Muscle of leg (tissue), 11 donors: ENCODE measurements around the gene SLC6A13. TPM values are rescaled to one million over a fixed set of nuclear protein-coding genes. Genes with fewer than 3 reads are reported as not detected.

ENCODE experiments used
- DNase-seq: peaks from one replicate; pipeline ENCODE4 v3.0.0; 2013
- H3K27ac ChIP-seq: one replicate; pipeline ENCODE4 v1.5.1; 2013; ENCODE audit warnings: mild to moderate bottlenecking, low read length, control low read depth
- H3K27me3 ChIP-seq: one replicate; pipeline ENCODE4 v1.6.1; 2013; ENCODE audit warnings: low read length; ENCODE audit not compliant: control insufficient read depth, insufficient read depth
- H3K36me3 ChIP-seq: one replicate; pipeline ENCODE4 v1.6.1; 2013; ENCODE audit warnings: low read length; ENCODE audit not compliant: control insufficient read depth, insufficient read depth
- H3K4me1 ChIP-seq: one replicate; pipeline ENCODE4 v1.6.1; 2013; ENCODE audit warnings: low read length; ENCODE audit not compliant: control insufficient read depth, insufficient read depth
- H3K4me3 ChIP-seq: one replicate; pipeline ENCODE4 v1.5.1; 2013; ENCODE audit warnings: low read length, control low read depth
- H3K9me3 ChIP-seq: replicated peaks from 2 replicates; pipeline ENCODE4 v1.6.1; 2013; ENCODE audit warnings: low read depth, low read length; ENCODE audit not compliant: control insufficient read depth
- WGBS: methylation state at CpG from one replicate; pipeline ENCODE4 v1.1.5; 2013; ENCODE audit warnings: missing lambda C conversion rate; ENCODE audit not compliant: insufficient coverage; 5-methylcytosine and 5-hydroxymethylcytosine counted together
- polyA plus RNA-seq, 8 donors: library from polyadenylated mRNA; unstranded; fragments of 120-200 nt; gene quantifications; one replicate each; pipeline versions ENCODE4 v1.2.1 to v1.2.3, GENCODE V29; 2013; ENCODE audit warnings: inconsistent platforms in 1 of 8, low replicate concordance in 1 of 8; ENCODE audit not compliant: insufficient read length in 8 of 8, insufficient read depth in 1 of 8
- total RNA-seq: library from RNA; stranded (reverse); fragments of 120-200 nt; gene quantifications from one replicate; pipeline ENCODE4 v1.2.4, GENCODE V29; 2013

The SLC6A13 gene
- total and polyA plus RNA-seq, 9 donors = 0.77 to 7.5 (median 2.7) TPM

- Histone ChIP-seq H3K36me3 (no peaks in the 10 kb centered on the region), H3K9me3 (no peaks in the 10 kb centered on the region), H3K27me3 (peaks cover 8% of the 10 kb centered on the region), H3K4me1 (peaks cover 77% of the 10 kb centered on the region), H3K4me3 (no peak overlapping the region), H3K27ac (peak overlapping the region; percentile 59)
- WGBS = 44% methylated on average over 9 of the region's 16 CpGs
- DNase-seq = peak; percentile 62
These were observed 86.1 kb downstream of the SLC6A13 start for GRCh38 chr12:176321-177181.

GRCh38 chr12:175759-176158 lies 86.9 kb downstream of the SLC6A13 start:
- no peak overlapping the region for H3K4me3 ChIP-seq
- no peaks in the 10 kb centered on the region for H3K9me3 ChIP-seq
- H3K27me3 ChIP-seq = peaks cover 8% of the 10 kb centered on the region
- peaks cover 77% of the 10 kb centered on the region for H3K4me1 ChIP-seq
- H3K27ac ChIP-seq = no peak overlapping the region
- no peaks in the 10 kb centered on the region for H3K36me3 ChIP-seq
- WGBS = 88% methylated on average over 14 of the region's 16 CpGs
- no peak for DNase-seq

GRCh38 chr12:175250-175649 lies 87.4 kb downstream of the SLC6A13 start:
- Histone ChIP-seq H3K4me3 (no peak overlapping the region), H3K27ac (no peak overlapping the region), H3K27me3 (peaks cover 8% of the 10 kb centered on the region), H3K36me3 (no peaks in the 10 kb centered on the region), H3K4me1 (peaks cover 77% of the 10 kb centered on the region), H3K9me3 (no peaks in the 10 kb centered on the region)
- DNase-seq = peak; percentile 47
- WGBS = 27% methylated on average over 6 of the region's 10 CpGs

GRCh38 chr12:174596-174995 lies 88.0 kb downstream of the SLC6A13 start:
- Histone ChIP-seq H3K27ac (no peak overlapping the region), H3K36me3 (no peaks in the 10 kb centered on the region), H3K4me3 (no peak overlapping the region), H3K4me1 (peaks cover 72% of the 10 kb centered on the region), H3K27me3 (peaks cover 11% of the 10 kb centered on the region), H3K9me3 (no peaks in the 10 kb centered on the region)
- DNase-seq = no peak
- WGBS = 58% methylated on average over 16 of the region's 23 CpGs

GRCh38 chr12:174124-174523 lies 88.5 kb downstream of the SLC6A13 start:
- Histone ChIP-seq H3K27ac (no peak overlapping the region), H3K27me3 (peaks cover 14% of the 10 kb centered on the region), H3K4me3 (no peak overlapping the region), H3K9me3 (no peaks in the 10 kb centered on the region), H3K4me1 (peaks cover 72% of the 10 kb centered on the region), H3K36me3 (no peaks in the 10 kb centered on the region)
- no CpG with 5 or more reads among the region's 6 CpGs for WGBS
- DNase-seq = no peak

GRCh38 chr12:172732-173161 lies 89.9 kb downstream of the SLC6A13 start:
- H3K4me1 ChIP-seq = peaks cover 76% of the 10 kb centered on the region
- no peak overlapping the region for H3K27ac ChIP-seq
- DNase-seq = no peak
- peaks cover 18% of the 10 kb centered on the region for H3K27me3 ChIP-seq
- 48% methylated on average over 13 of the region's 15 CpGs for WGBS
- H3K9me3 ChIP-seq = no peaks in the 10 kb centered on the region
- H3K36me3 ChIP-seq = no peaks in the 10 kb centered on the region
- H3K4me3 ChIP-seq = no peak overlapping the region

GRCh38 chr12:171743-172676 lies 90.6 kb downstream of the SLC6A13 start:
- no peaks in the 10 kb centered on the region for H3K9me3 ChIP-seq
- H3K4me1 ChIP-seq = peaks cover 76% of the 10 kb centered on the region
- no peak overlapping the region for H3K4me3 ChIP-seq
- no peaks in the 10 kb centered on the region for H3K36me3 ChIP-seq
- H3K27me3 ChIP-seq = peaks cover 16% of the 10 kb centered on the region
- no peak for DNase-seq
- H3K27ac ChIP-seq = no peak overlapping the region
- 61% methylated on average over 13 of the region's 18 CpGs for WGBS

GRCh38 chr12:171276-171675 lies 91.4 kb downstream of the SLC6A13 start:
- 85% methylated on average over 6 of the region's 10 CpGs for WGBS
- Histone ChIP-seq H3K36me3 (no peaks in the 10 kb centered on the region), H3K4me1 (peaks cover 73% of the 10 kb centered on the region), H3K9me3 (no peaks in the 10 kb centered on the region), H3K27ac (no peak overlapping the region), H3K27me3 (peaks cover 16% of the 10 kb centered on the region), H3K4me3 (no peak overlapping the region)
- no peak for DNase-seq
